Pancreas (tissue), 10 donors: ENCODE measurements around the gene DOCK1. TPM values are rescaled to one million over a fixed set of nuclear protein-coding genes. Genes with fewer than 3 reads are reported as not detected.

Experiments used
- ATAC-seq, 4 donors: fragments of 200-7000 bp; cut with Tn5 transposase; one replicate each; pipeline versions ENCODE4 v1.8.0 to v1.9.1; 2020; ENCODE audit warnings: mild to moderate bottlenecking in 4 of 4, moderate library complexity in 4 of 4
- DNase-seq, 6 donors: peaks; one replicate each; pipeline ENCODE4 v3.0.0-alpha.2; 2020
- FAIRE-seq: peaks from 2 replicates; lab custom pipeline; 2012; peaks lifted over from hg19 to GRCh38; lab: Jason Lieb, UNC
- H3K27ac ChIP-seq, 4 donors: fragments of 200-600 bp; sonication (generic); 1 replicate in 3 of 4; 2 replicates in 1 of 4; pipeline versions ENCODE4 v1.5.0 to v1.8.0; 2020
- H3K27me3 ChIP-seq, 4 donors: fragments of 200-600 bp; one replicate each; pipeline ENCODE4 v1.8.0; 2021
- H3K36me3 ChIP-seq, 3 donors: fragments of 200-600 bp; sonication (generic) in 1 of 3; one replicate each; pipeline versions ENCODE4 v1.5.0 to v1.8.0; 2020 to 2021
- H3K4me1 ChIP-seq, 3 donors: fragments of 200-600 bp; one replicate each; pipeline ENCODE4 v1.8.0; 2021
- H3K4me3 ChIP-seq, 4 donors: fragments of 200-600 bp; sonication (generic) in 2 of 4; one replicate each; pipeline versions ENCODE4 v1.5.0 to v1.8.0; 2020 to 2021
- H3K9me3 ChIP-seq, 4 donors: fragments of 200-600 bp; one replicate each; pipeline ENCODE4 v1.8.0; 2021
- CTCF ChIP-seq, 4 donors: fragments of 200-600 bp; sonication (generic) in 3 of 4; IDR thresholded peaks; one replicate each; pipeline versions ENCODE4 v1.5.0 to v1.8.0; 2021; ENCODE audit warnings: antibody characterized with exemption in 4 of 4
- WGBS, 2 donors: extraction: QIAGEN DNeasy Blood & Tissue Kit; methylation state at CpG; one replicate each; pipeline ENCODE4 v1.1.7; 2013; 5-methylcytosine and 5-hydroxymethylcytosine counted together
- intact Hi-C, 3 donors: fragments of 100-400 bp; cut with DNase I; formaldehyde crosslinking; loops; one replicate each; pipeline versions ENCODE4 v1.11.1 to v1.14.2; 2022
- polyA plus RNA-seq, 2 donors: library from polyadenylated mRNA; stranded (reverse); fragments of 200-250 nt; gene quantifications; one replicate each; pipeline ENCODE4 v1.2.3, GENCODE V29; 2013
- total RNA-seq, 6 donors: library from RNA; stranded (reverse); fragmentation: NEBNext Ultra II Directional in 4 of 6; extraction: Animal tissue kit (Norgen Biotek cat#: 25700) in 4 of 6; gene quantifications; one replicate each; pipeline versions ENCODE4 v1.2.1 to v1.2.4, GENCODE V29; 2021 to 2023
- donor health status: healthy with polysubstance abuse.
- donor health status: DM: no; HTN: no; CAD: no; lungs with moderate emphysema.
- donor health status: DM: no; HTN: no; CAD: no.
- donor health status: control.
- donor health status: control.
- donor health status: Bipolar disorder and iron deficiency.
- donor health status: DM: yes; HTN: yes; CAD: no.
- donor health status: DM: no; HTN: no; CAD: no.
- donor health status: DM: no; HTN: no; CAD: no.
- donor health status: DM: yes; HTN: yes; CAD: no.

Gene DOCK1
- total and polyA plus RNA-seq, 8 donors = 12.1 to 38.6 (median 24.2) TPM

DNA sequence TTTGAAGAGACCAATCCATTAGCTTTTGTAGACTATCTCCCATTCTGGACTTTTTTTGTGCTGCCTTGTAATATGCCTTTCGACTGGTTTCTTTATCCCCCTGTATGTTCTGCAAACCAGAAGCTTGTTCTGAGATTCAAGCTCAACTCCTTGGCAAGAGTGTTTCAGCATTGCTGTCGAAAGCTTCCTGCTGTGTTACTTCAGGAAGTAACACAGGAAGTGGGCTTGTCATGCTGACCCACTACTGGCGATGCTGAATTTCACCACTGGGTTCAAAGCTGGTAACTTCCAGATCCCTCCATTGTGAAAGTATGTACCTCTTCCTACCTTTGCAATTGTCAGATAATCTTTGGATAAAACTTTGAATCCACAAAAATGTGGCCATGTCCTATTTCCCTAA is 349.0 kb downstream of the DOCK1 start:
- intact Hi-C loops = no loop called here
- no peak for ATAC-seq

GRCh38 chr10:127257395-127257794 is 352.2 kb downstream of the DOCK1 start:
- no peaks in the 10 kb centered on the region for H3K4me1 ChIP-seq
- H3K4me3 ChIP-seq = no peak overlapping the region
- no peaks in the 10 kb centered on the region for H3K36me3 ChIP-seq
- no peaks in the 10 kb centered on the region for H3K27me3 ChIP-seq
- H3K9me3 ChIP-seq = no peaks in the 10 kb centered on the region
- DNase-seq (no peak), FAIRE-seq (no peak), ATAC-seq (no peak)
- no peak overlapping the region for H3K27ac ChIP-seq
- no peak for TF ChIP-seq CTCF (IDR thresholded peaks at IDR 0.05)
- intact Hi-C loops = no loop called here
- 71 to 86% methylated on average over 8 of the region's 8 CpGs for WGBS, 2 donors

More for the DNA sequence above, 349.0 kb downstream of the DOCK1 start:
- Histone ChIP-seq H3K27me3 (no peaks in the 10 kb centered on the region), H3K9me3 (no peaks in the 10 kb centered on the region), H3K27ac (no peak overlapping the region), H3K4me3 (no peak overlapping the region), H3K36me3 (no peaks in the 10 kb centered on the region), H3K4me1 (no peaks in the 10 kb centered on the region)
- TF ChIP-seq CTCF (IDR thresholded peaks at IDR 0.05) = no peak
- DNase-seq = no peak
- WGBS, 2 donors = 32 to 65% methylated on average over 3 of the region's 3 CpGs
- no peak for FAIRE-seq

DNA sequence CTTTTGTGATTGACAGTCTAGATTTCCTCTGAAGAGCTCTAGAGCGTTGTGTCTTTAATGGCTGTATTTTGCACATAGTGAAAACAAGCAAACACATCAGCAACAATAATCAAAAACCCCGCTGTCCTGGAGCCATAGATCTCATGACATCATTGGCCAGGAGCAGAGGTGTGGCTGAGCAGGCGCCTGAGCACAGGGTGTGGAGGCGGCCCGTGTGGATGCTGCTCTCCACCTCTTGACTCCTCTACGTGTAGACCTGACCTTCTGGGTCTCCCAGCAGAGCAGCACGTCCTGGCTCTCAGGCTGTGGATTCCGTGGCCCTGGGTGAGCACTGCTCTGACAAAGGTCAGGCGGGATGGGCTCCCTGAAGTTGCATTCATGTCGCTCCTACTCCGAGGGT is 354.1 kb downstream of the DOCK1 start:
- no peak for ATAC-seq
- H3K36me3 ChIP-seq = no peaks in the 10 kb centered on the region
- no peak for FAIRE-seq
- no peaks in the 10 kb centered on the region for H3K9me3 ChIP-seq
- 94 to 96% methylated on average over 11 of the region's 11 CpGs for WGBS, 2 donors
- H3K4me1 ChIP-seq = no peaks in the 10 kb centered on the region
- DNase-seq = no peak
- H3K4me3 ChIP-seq = no peak overlapping the region
- no peaks in the 10 kb centered on the region for H3K27me3 ChIP-seq
- intact Hi-C loops = no loop called here
- no peak for TF ChIP-seq CTCF (IDR thresholded peaks at IDR 0.05)
- H3K27ac ChIP-seq = no peak overlapping the region

DNA sequence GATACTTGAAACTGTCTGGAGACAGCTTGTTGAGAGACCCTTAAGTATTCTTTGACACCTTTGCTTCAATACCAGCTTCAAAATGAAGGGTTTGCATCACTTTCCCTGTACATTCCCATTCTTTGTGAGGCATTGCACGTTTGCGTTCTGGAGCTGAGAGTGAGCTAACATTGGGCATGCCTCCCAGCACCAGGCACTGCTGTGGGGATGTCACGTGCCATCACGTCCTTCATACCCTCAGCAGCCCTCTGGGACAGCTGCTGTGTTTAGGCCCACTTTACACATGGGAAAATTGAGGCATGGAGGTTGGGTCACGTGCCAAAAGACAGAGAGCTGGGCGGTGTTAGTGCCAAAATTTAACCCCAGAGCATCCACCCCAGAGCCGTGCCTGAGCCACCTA is 357.4 kb downstream of the DOCK1 start:
- H3K9me3 ChIP-seq = no peaks in the 10 kb centered on the region
- no peaks in the 10 kb centered on the region for H3K27me3 ChIP-seq
- TF ChIP-seq CTCF (IDR thresholded peaks at IDR 0.05) = no peak
- H3K36me3 ChIP-seq = no peaks in the 10 kb centered on the region
- DNase-seq (no peak), ATAC-seq (no peak), FAIRE-seq (no peak)
- 94% methylated on average over 7 of the region's 7 CpGs for WGBS, 2 donors
- intact Hi-C loops = no loop called here
- no peak overlapping the region for H3K4me3 ChIP-seq
- no peaks in the 10 kb centered on the region for H3K4me1 ChIP-seq
- no peak overlapping the region for H3K27ac ChIP-seq

DNA sequence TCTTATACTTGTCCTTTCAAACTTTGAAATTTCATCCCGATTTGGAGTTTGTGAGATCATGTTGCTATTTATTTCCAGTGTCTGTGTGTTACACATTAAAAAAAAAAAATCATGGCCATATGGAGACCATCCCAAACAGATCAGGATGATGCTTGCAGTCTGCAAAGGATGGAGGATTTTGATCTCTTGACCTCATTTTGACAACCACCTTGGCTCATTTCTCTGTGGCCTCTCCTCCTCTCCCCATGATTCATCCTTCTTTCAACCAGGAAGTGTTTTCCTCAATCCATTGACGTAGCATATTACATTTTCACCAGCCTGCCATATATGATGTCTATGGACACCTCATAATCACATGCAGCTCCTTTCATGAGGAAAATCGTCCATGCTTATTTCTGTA is 360.1 kb downstream of the DOCK1 start:
- Histone ChIP-seq H3K4me3 (no peak overlapping the region), H3K4me1 (no peaks in the 10 kb centered on the region), H3K27ac (no peak overlapping the region), H3K27me3 (no peaks in the 10 kb centered on the region), H3K36me3 (no peaks in the 10 kb centered on the region), H3K9me3 (no peaks in the 10 kb centered on the region)
- no peak for ATAC-seq
- WGBS, 2 donors = 77 to 82% methylated on average over 3 of the region's 3 CpGs
- FAIRE-seq = no peak
- TF ChIP-seq CTCF (IDR thresholded peaks at IDR 0.05) = no peak
- DNase-seq = no peak
- intact Hi-C loops = no loop called here
